Measurements from ENCODE around the gene HORMAD2.
"Not testable (repeated sequence)": the region's sequence is repeated elsewhere in the genome, so short reads cannot be mapped to it uniquely, and the experiment has no call there.

Gene HORMAD2

GRCh38 chr22:30211124-30211820 is 131.0 kb downstream of the HORMAD2 start:
- TF ChIP-seq MAX (IDR thresholded peaks at IDR 0.05; ENCODE audit: low read depth, low read length) (no peak), CTCF (IDR thresholded peaks at IDR 0.05; ENCODE audit: low read depth, low read length) (no peak), MYC (IDR thresholded peaks at IDR 0.05; ENCODE audit: low read depth, low read length) (no peak), POLR2A (IDR thresholded peaks at IDR 0.05; ENCODE audit: extremely low read depth, insufficient read length) (no peak)
- DNase-seq (ENCODE audit: low read depth), result no peak
- H3K4me3 ChIP-seq (ENCODE audit: low read depth, low read length), result no peak overlapping the region

DNA sequence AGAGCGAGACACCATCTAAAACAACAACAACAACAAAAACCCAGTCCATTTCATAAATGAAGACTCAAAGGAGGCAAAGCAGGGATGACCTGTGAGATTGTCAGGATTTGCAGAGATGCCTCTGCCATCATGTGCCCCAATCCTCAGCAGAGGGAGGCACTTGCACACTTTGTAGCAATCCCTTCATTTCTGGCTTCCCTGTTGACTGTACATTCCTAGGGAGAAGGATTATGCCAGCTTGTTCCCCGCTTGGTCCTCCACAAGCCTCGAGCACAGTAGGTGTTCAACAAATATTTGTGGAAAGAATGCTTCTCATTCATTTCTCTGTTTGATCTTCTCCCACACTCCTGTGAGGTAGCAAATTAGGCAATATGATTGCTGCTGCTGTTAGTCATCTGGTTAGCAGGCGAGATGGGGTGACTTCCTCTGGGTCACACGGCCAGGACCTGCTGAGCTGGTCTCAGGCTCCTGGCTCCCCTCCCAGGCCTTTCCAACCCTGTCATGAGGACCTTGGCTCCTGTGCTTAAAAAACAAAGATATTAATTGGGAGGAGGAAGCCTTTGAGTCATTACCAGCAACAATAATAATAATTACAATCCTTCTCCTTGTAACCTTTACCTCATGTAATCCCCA is 132.2 kb downstream of the HORMAD2 start:
- peak; percentile 78 for DNase-seq (ENCODE audit: low read depth)
- TF ChIP-seq MAX (IDR thresholded peaks at IDR 0.05; ENCODE audit: low read depth, low read length) (no peak), MYC (IDR thresholded peaks at IDR 0.05; ENCODE audit: low read depth, low read length) (no peak), CTCF (IDR thresholded peaks at IDR 0.05; ENCODE audit: low read depth, low read length) (no peak), POLR2A (IDR thresholded peaks at IDR 0.05; ENCODE audit: extremely low read depth, insufficient read length) (no peak)

GRCh38 chr22:30212996-30213441 is 132.8 kb downstream of the HORMAD2 start:
- H3K4me3 ChIP-seq (ENCODE audit: low read depth, low read length), result no peak overlapping the region
- TF ChIP-seq MYC (IDR thresholded peaks at IDR 0.05; ENCODE audit: low read depth, low read length) (no peak), MAX (IDR thresholded peaks at IDR 0.05; ENCODE audit: low read depth, low read length) (no peak), CTCF (IDR thresholded peaks at IDR 0.05; ENCODE audit: low read depth, low read length) (no peak), POLR2A (IDR thresholded peaks at IDR 0.05; ENCODE audit: extremely low read depth, insufficient read length) (no peak)
- peak; percentile 85 for DNase-seq (ENCODE audit: low read depth)

More for the DNA sequence above, 132.2 kb downstream of the HORMAD2 start:
- H3K4me3 ChIP-seq (ENCODE audit: low read depth, low read length), result no peak overlapping the region

DNA sequence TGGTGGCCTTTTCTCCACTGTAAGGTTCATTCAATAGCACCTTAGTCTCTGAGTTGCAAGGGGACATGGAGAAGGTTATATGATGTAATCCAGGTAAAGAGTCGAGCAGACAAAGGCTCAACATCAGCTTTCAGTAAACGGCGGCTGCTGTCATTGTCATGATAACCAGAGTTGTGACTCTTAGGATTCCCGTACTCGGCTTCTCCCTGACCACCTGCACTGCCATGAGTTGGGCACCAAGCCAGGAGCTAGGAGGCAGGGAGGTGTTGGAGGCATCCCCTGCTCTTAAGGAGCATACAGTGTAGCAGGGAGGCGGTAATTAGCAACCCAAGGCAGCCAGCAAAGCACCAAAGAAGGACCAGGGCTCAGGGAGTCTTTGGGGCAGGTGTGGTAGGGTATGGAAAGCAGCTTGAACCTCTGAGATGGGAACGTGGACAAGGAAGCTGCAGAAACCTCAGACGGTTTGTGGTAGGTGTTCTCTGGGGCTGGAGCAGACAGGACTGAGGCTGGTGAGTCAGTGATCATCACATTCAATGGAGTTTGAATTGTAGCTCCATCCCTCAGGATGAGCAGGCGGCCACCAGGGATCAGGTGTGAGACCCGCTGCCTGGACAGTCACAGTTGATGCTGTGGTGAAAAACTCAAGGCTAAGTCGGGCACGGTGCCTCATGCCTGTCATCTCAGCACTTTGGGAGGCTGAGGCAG is 134.6 kb downstream of the HORMAD2 start:
- TF ChIP-seq POLR2A (IDR thresholded peaks at IDR 0.05; ENCODE audit: extremely low read depth, insufficient read length) (no peak), MYC (IDR thresholded peaks at IDR 0.05; ENCODE audit: low read depth, low read length) (no peak), CTCF (IDR thresholded peaks at IDR 0.05; ENCODE audit: low read depth, low read length) (no peak), MAX (IDR thresholded peaks at IDR 0.05; ENCODE audit: low read depth, low read length) (no peak)
- no peak overlapping the region for H3K4me3 ChIP-seq (ENCODE audit: low read depth, low read length)
- no peak for DNase-seq (ENCODE audit: low read depth)

GRCh38 chr22:30216272-30216671 is 136.0 kb downstream of the HORMAD2 start:
- DNase-seq (ENCODE audit: low read depth); H3K4me3 ChIP-seq (ENCODE audit: low read depth, low read length): not testable (repeated sequence)

DNA sequence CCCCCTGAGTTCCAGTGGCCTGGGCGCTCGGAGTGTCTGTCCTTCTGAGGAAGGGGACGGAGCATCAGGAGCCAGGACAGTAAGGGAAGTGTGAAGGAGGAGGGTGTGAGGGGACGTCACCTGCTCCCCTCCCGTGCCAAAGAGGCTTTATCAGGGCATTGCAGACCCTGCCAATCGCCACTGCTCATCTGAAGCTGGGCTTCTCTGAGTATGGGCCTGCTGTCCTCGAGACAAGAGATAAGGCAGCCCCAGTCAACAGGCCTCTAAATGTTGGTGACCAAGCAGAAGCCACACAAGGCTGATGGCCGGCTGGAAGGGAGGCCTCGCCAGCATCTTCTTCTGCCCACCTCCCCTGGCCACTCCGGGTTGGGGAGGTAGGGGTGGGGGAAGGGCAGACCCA is 136.4 kb downstream of the HORMAD2 start:
- no peak overlapping the region for H3K4me3 ChIP-seq (ENCODE audit: low read depth, low read length)
- no peak for DNase-seq (ENCODE audit: low read depth)
- TF ChIP-seq POLR2A (IDR thresholded peaks at IDR 0.05; ENCODE audit: extremely low read depth, insufficient read length), result no peak

Measured in NB4 (cell line).